ENCODE data around the gene TYMP. TPM values are rescaled to one million over a fixed set of nuclear protein-coding genes. Genes with fewer than 3 reads are reported as not detected.

The TYMP gene
- total and polyA plus RNA-seq, 10 of the 15 experiments (the other 5 are each of a cell fraction or from before 2014, with no cell fraction given) = 0.42 to 57.8 (median 24.6) TPM

GRCh38 chr22:50575426-50575941 lies 45.7 kb upstream of the TYMP start:
- Histone ChIP-seq H2AFZ (ENCODE audit: control insufficient read depth, low read depth, low read length) (no peak overlapping the region), H3K4me1 (ENCODE audit: control insufficient read depth, insufficient read depth, low read length) (peaks cover 10% of the 10 kb centered on the region), H3K79me2 (ENCODE audit: control insufficient read depth, insufficient read depth, low read length) (no peaks in the 10 kb centered on the region; the same call in none of the 2 replicates), H3K4me2 (ENCODE audit: control insufficient read depth, insufficient read depth) (no peak overlapping the region), H3K9me3 (replicated peaks; ENCODE audit: control insufficient read depth, insufficient read depth, low read length) (no peaks in the 10 kb centered on the region), H3K27me3 (replicated peaks in 1 of 2; ENCODE audit: control insufficient read depth in 2 of 2, insufficient read depth in 2 of 2, low read length in 1 of 2) (no peaks in the 10 kb centered on the region), H3K4me3 (no peak overlapping the region), H3K36me3 (ENCODE audit: control insufficient read depth in 2 of 2, insufficient read depth in 2 of 2, low read length in 1 of 2) (peaks cover 11 to 16% of the 10 kb centered on the region in 2 experiments; a peak in 3 of 4 replicates), H3K27ac (ENCODE audit: control insufficient read depth, insufficient read depth) (no peak overlapping the region), H4K20me1 (ENCODE audit: control insufficient read depth, insufficient read depth) (no peaks in the 10 kb centered on the region), H3K9ac (ENCODE audit: control insufficient read depth, insufficient read depth, low read length) (no peak overlapping the region)
- in situ Hi-C loops (cut with MboI) = no loop called here
- no peak for ATAC-seq
- SMC1A ChIA-PET (ENCODE audit: uncharacterized antibody, unreplicated experiment) = no interaction called here
- 90% methylated on average over 8 of the region's 8 CpGs for whole genome bisulfite sequencing (ENCODE audit: insufficient coverage, insufficient replicate concordance, low lambda C conversion rate, missing lambda C conversion rate)
- intact Hi-C loops (cut with micrococcal nuclease; ENCODE audit: unreplicated experiment) = no loop called here
- POLR2A ChIA-PET = no interaction called here
- RAD21 ChIA-PET (ENCODE audit: unreplicated experiment) = no interaction called here
- no peak for FAIRE-seq
- DNase-seq (ENCODE audit: low read depth, low spot score) = no peak
- no TSS peak for BruUV-seq (replicated peaks)
- CTCF ChIA-PET = interaction anchor here (1.0 to 2.0 kb wide), 4 partner anchors 10 to 50 kb away, joined by 3 to 7 read pairs (median 4); partner anchors contain the start of gene SYCE3
- TF ChIP-seq ZBTB4 (CRISPR knock-in tag; IDR thresholded peaks at IDR 0.05) = no peak
- TF ChIP-seq IRF4 (IDR thresholded peaks at IDR 0.05; ENCODE audit: low read depth, low read length) = no peak
- TF ChIP-seq ZBTB40 (IDR thresholded peaks at IDR 0.05; ENCODE audit: borderline replicate concordance) = no peak
- no peak for TF ChIP-seq RB1 (IDR thresholded peaks at IDR 0.05; ENCODE audit: borderline replicate concordance)
- no peak for TF ChIP-seq ZNF687 (IDR thresholded peaks at IDR 0.05)
- no peak for TF ChIP-seq RCOR1 (conservative IDR thresholded peaks at IDR 0.05; ENCODE audit: low read depth, low read length)
- TF ChIP-seq SPI1 (IDR thresholded peaks at IDR 0.05; ENCODE audit: borderline replicate concordance, insufficient read depth, low read depth, low read length) = no peak
- TF ChIP-seq MXI1 (IDR thresholded peaks at IDR 0.05; ENCODE audit: low read depth, low read length) = no peak
- no peak for TF ChIP-seq KDM1A (IDR thresholded peaks at IDR 0.05; ENCODE audit: borderline replicate concordance)
